PC-3 (cell line): Measurements from ENCODE around the gene TSHZ2.

Experiments used
- CTCF ChIP-seq: fragments of 300-600 bp; sonication (generic); conservative IDR thresholded peaks from 2 replicates; pipeline ENCODE4 v1.5.1; 2017; ENCODE audit warnings: antibody characterized with exemption, low read depth, mild to moderate bottlenecking, low read length
- EZH2 ChIP-seq: fragments of 300-600 bp; sonication (generic); IDR thresholded peaks from one replicate; pipeline ENCODE4 v1.6.1; 2017; ENCODE audit warnings: antibody characterized with exemption, mild to moderate bottlenecking, low read length; ENCODE audit not compliant: unreplicated experiment

GRCh38 chr20:53383916-53384315 lies 411.8 kb downstream of the TSHZ2 start:
- TF ChIP-seq EZH2 (no peak), CTCF (no peak)
